Retina (tissue), 1 donor: ENCODE data around the gene NCR1.
"Not testable (repeated sequence)": the region's sequence is repeated elsewhere in the genome, so short reads cannot be mapped to it uniquely, and the experiment has no call there.

Experiments used
- DNase-seq: peaks from one replicate; pipeline ENCODE4 v3.0.0-alpha.2; 2016

NCR1 gene

DNA sequence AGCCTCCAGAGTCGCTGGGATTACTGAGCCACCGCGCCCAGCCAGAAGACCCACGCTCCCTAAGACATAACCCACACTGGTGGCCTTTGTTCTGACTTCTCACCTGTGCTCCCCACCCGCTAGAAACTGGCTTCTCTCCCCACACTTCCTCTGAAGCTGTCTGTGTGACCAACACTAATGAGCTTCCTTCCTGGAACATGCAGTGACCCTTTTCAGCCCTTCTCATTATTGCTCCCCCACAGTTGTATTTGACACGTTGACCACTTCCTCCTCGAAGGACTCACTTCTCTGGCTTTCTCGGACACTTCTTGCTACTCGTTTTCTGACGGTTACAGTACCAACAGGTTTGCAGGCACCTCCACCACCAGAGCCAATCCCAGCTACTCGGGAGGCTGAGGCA is 10.9 kb downstream of the NCR1 start:
- no peak for DNase-seq

DNA sequence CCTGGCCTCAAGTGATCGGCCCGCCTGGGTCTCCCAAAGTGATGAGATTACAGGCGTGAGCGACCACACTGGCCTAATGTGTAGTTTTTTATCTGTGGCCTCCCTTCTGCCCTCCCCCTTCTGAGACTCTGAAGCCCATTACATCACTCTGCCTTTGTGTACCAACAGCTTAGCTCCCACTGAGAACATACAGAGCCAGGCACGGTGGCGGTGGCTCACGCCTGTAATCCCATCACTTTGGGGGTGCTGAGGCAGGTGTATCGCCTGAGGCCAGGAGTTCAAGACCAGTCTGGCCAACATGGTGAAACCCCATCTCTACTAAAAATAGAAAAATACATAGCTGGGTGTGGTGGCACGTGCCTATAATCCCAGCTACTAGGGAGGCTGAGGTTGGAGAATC is 12.6 kb downstream of the NCR1 start:
- DNase-seq: no peak

DNA sequence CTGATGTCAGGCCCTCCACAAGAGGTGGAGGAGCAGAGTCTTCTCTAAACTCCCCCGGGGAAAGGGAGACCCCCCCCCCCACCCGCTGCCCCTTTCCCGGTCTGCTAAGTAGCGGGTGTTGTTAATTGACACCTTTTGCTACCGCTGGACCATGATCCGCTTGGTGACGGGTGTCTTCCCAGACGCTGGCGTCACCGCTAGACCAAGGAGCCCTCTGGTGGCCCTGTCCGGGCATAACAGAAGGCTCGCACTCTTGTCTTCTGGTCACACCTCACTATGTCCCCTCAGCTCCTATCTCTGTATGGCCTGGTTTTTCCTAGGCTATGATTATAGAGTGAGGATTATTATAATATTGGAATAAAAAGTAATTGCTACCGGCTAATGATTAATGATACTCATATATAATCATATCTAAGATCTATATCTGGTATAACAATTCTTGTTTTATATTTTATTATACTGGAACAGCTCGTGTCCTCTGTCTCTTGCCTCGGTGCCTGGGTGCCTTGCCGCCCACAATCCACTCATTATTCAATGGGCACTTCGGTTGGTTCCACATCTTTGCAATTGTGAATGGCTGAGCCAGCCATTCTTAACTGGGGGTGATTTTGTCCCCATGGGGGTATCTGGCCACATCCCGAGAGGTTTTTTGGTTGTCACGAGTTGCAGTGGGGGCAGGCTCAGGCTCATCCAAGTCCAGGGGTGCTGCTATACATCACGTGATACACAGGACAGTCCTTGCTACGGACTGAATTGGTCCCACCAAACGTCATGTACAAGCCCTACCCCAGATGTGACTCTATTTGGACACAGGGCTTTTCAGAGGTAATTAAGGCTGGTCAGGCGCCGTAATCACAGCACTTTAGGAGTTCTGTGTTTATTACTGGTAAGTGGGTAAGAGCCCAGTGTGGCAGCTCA is 14.0 kb downstream of the NCR1 start:
- peak; percentile 27 for DNase-seq

DNA sequence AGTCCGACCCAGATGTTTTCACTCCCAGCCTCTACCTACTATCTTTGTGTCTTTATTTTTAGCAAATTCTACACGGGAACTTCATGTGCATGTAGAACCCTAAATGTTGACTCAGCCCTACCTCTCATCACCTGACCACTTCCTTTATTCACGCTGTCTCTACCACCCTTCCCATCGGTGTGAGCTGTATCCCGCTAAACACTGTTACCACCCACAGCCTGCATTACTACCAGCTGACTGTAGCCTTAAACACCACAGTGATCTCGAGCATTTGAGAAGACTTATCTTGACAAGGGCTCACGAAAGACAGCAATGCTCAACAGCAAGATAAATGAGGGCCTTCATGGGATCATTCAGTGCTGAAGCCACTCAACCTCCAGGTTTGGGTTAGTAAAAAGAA is 15.1 kb downstream of the NCR1 start:
- DNase-seq: no peak

DNA sequence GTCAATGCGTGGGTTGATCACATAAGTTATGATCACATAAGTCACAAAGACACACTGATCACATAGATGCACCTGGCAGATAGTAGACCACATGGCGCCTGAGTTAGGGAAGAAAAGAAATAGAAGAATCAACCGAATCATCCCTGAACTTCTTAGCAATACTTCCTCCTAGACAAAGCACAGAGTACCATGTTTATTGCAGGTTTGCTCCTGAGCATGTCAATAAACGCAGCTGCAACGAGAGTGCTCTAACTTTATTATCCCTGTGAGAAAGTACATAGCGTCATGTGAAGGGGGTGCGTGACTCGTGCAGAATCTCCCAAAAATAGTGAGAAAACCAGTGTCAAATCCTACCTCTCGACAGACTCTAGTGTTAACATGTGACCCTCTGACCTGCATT is 17.3 kb downstream of the NCR1 start:
- no peak for DNase-seq

DNA sequence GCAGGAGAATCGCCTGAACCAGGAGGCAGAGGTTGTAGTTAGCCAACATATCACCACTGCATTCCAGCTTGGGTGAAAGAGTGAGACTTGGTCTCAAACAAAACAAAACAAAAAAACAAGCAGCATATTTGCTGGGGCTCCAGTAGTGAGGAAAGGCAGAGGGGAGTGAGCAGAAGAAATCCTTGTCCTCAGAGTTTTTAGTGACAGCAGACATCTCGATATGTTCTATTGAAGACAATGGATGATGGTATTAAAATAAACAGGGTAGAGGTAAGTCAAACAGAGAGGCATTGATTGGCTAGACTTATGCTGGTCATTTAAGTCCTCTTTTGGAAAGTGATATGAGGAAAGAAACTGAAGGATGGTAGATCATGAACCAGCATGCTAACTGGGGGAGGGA is 22.4 kb downstream of the NCR1 start:
- DNase-seq: no peak

DNA sequence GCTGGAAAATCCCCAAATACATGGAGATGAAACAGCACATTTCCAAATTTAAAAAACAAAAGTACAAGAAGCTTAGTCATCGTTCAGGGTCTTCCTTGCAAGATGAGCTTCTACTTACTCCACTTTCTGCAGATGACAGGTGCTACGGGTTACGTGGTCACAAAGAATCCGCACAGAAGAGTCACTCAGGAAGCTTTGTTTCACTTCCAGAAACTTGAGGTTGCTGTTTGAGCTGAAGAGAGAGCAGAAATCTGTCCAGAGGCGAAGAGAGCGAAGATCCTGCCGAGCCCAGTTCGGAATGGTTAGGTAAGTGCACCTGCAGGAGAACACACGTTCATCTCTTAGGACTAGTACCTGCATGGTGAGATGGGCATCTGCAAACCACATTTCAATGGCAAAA is 32.0 kb downstream of the NCR1 start:
- no peak for DNase-seq

DNA sequence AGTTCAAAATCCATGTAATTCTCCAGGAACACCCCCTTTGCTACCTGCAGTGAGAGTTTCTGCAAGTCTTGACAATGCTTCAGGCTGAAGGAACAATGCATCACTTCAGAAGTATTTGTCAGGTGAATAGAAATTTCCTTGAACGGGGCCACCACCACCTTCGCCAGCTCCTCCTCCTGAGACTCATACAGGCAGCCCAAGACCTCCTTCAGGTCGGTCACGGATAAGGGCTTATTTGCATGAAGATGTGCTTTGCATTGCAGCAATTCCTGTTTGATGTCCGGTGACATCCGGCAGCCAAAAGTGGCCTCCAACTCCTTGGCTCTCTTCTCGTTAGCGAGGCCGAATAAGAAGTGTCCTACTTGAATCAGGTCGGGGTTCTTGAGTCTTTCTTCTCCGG is 33.0 kb downstream of the NCR1 start:
- no peak for DNase-seq

DNA sequence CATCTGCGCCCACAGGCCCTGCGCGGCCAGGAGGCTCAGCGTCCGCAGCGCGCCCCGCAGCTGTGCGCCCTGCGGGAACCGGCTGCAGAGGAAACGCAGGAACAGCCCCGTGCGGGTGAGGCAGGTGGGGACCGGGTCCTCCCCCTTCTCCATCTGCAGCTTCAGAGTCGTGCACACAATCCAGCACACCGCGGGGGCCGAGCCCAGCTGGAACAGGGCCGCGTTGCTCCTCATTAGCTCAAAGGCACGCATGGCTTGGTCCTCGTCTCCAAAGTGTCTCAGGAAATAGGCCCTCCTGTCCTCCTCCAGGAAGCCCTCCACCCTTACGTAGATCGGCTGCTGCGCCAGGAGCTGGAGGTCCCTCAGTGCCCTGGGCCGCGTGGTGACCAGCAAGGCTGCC is 33.6 kb downstream of the NCR1 start:
- not testable (repeated sequence) for DNase-seq

DNA sequence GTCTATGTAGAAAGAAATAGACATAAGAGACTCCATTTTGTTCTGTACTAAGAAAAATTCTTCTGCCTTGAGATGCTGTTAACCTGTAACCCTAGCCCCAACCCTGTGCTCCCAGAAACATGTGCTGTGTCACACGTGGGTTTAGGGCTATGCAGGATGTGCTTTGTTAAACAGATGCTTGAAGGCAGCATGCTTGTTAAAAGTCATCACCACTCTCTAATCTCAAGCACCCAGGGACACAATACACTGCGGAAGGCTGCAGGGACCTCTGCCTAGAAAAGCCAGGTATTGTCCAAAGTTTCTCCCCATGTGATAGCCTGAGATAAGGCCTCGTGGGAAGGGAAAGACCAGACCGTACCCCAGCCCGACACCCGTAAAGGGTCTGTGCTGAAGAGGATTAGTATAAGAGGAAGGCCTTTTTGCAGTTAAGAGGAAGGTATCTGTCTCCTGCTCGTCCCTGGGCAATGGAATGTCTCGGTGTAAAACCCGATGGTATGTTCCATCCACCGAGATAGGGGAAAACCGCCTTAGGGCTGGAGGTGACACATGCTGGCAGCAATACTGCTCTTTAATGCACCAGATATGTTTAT is 37.9 kb downstream of the NCR1 start:
- DNase-seq: not testable (repeated sequence)

DNA sequence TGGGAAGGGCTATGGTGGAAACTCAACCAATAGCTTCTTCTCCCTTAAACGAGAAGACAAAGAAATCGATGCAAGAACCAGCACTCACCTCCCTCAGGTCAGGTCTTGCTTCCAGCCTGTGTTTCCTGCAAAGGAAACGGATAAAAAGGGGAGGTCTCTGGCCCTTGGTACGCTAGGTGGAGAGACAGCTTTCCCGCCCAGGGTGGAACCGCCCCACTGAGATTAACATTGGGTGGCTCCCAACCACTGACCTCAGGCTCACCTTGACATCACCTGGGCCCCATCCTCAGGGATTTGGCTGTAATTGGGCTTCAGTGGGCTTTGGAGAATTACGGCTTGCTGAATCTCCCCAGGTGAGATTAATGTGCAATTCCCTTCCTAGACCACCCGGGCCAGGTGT is 41.4 kb downstream of the NCR1 start, which contains the start of gene NLRP7:
TSS of gene NLRP7 (minus strand) at position 150 of the 400 bp plus-strand sequence.
- no peak for DNase-seq

DNA sequence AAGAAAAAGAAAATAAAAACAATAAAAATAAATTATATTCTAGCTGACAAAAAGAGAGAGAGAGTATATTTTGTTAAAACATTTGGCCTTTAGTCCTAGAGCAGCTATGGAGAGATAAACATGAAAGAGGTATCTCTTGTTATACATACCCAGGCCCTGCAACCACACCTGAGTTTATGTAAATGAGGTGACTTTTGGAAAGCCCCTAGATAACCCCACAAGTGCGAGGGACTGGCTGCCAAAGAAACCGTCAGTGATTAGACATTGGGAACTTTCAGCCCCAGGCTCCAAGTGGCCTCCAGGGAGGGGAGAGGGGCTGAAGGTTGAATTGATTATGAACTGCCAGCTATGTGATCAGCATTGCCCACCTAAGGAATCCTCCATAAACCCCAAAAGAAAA is 43.5 kb downstream of the NCR1 start:
- no peak for DNase-seq

DNA sequence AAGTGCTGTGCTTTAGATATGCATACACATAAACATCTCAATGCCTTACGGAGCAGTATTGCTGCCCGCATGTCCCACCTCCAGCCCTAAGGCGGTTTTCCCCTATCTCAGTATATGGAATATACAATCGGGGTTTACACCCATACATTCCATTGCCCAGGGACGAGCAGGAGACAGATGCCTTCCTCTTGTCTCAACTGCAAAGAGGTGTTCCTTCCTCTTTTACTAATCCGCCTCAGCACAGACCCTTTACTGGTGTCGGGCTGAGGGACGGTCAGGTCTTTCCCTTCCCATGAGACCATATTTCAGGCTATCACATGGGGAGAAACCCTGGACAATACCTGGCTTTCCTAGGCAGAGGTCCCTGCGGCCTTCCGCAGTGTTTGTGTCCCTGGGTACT is 44.6 kb downstream of the NCR1 start:
- not testable (repeated sequence) for DNase-seq

DNA sequence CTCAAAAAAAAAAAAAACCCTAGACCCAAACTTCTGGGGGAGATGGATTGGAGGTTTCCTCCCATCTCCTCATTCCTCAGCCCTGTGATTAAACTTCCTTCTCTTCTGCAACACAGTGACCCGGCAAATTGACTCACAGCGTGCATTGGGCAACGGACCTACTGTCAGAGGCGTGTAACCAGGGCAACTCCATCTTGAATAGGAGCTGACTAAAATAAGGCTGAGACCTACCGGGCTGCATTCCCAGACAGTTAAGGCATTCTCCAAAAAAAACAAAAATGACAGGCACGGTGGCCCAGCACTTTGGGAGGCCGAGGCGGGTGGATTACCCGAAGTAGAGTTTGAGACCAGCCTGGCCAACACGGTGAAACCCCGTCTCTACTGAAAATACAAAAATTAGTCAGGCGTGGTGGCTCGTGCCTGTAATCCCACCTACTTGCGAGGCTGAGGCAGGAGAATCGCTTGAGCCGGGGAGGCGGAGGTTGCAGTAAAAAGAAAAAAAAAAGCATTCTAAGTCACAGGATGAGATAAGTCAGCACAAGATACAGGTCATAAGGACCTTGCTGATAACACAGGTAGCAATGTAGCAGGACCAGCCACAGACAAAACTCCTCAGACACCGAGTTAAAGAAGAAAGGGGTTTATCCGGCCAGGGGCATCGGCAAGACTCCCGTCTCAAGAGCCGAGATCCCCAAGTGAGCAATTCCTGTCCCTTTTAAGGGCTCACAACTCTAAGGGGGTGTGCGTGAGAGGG is 46.8 kb downstream of the NCR1 start:
- DNase-seq: peak; percentile 58

DNA sequence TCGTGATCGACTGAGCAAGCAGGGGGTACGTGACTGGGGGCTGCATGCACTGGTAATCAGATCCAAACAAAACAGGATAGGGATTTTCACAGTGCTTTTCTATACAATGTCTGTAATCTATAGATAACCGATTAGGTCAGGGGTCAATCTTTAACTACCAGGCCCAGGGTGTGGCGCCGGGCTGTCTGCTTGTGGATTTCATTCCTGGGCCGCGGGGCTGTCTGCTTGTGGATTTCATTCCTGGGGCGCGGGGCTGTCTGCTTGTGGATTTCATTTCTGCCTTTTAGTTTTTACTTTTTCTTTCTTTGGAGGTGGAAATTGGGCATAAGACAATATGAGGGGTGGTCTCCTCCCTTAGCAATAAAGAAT is 47.4 kb downstream of the NCR1 start:
- DNase-seq: not testable (repeated sequence)

DNA sequence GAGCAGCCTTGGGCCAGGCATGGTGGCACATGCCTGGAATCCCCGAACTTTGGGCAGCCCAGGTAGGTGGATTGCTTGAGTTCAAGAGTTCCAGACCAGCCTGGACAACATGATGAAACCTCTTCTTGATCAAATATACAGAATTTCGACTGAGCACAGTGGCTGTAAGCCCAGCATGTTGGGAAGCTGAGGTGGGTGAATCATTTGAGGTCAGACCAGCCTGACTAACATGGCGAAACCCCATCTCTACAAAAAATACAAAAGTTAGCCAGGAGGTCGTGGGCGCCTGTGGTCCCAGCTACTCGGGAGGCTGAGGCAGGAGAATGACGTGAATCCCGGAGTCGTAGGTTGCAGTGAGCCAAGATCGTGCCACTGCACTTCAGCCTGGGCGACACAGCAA is 49.4 kb downstream of the NCR1 start:
- no peak for DNase-seq

DNA sequence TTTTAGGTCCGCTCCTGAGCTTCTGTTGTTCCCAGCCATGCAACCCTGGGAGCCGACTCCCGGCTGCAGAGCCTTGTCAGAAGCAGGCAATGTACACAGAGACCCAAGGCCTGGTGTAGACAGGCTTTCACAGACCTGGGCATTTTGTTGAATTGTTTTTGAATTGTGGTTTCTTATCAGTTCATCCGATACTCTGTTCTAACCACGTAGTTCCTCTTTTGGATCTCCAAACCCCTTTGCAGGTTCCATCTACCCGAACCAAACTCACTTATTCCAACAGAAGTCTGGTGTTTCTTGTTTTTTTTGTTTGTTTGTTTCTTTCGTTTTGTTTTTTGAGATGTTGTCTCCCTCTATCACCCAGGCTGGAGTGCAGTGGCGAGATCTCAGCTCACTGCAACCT is 53.9 kb downstream of the NCR1 start:
- no peak for DNase-seq
